Omental fat pad (tissue), 4 donors: ENCODE data around the gene DEFB125. TPM values are rescaled to one million over a fixed set of nuclear protein-coding genes. Genes with fewer than 3 reads are reported as not detected.
"Not testable (repeated sequence)": the region's sequence is repeated elsewhere in the genome, so short reads cannot be mapped to it uniquely, and the experiment has no call there.

Experiments used
- ATAC-seq: fragments of 150-250 bp; one replicate; pipeline ENCODE4 v1.9.1; 2016; ENCODE audit warnings: mild to moderate bottlenecking, moderate library complexity; ENCODE audit not compliant: low FRiP score
- DNase-seq: peaks from one replicate; pipeline ENCODE4 v3.0.0-alpha.2; 2019; ENCODE audit warnings: low spot score
- total RNA-seq, 4 donors: library from RNA; depleted of rRNA; stranded (reverse); fragments of >200 nt; gene quantifications; one replicate each; pipeline ENCODE4 v1.1.0, GENCODE V29; 2016
- TF ChIP-seq, protein P1 (sequence below), 3 donors: fragments of 450-650 bp; IDR thresholded peaks; one replicate each; pipeline ENCODE4 v1.5.1; 2016 to 2017; ENCODE audit warnings: antibody characterized with exemption in 3 of 3, mild to moderate bottlenecking in 3 of 3, moderate library complexity in 2 of 3

Gene DEFB125
- total RNA-seq, 4 donors from 2014 or later: not detected

DNA sequence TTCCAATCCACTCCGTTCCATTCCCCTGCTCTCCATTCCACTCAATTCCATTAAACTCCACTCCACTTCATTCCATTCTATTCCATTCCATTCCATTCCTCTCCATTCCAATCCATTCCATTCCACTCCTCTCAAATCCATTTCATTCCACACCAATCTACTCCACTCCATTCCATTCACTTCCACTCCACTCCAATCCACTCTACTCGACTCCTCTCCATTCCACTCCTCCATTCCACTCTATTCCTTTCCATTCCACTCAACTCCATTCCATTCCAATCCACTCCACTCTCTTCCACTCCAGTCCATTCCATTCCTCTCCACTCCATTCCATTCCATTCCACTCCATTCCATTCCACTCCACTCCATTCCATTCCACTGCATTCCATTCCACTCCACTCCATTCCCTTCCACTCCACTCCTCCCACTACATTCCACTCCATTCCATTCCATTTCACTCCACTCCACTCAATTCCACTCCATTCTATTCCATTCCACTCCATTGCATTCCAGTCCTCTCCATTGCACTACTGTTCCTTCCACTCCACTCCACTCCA is 22.6 kb upstream of the DEFB125 start:
- DNase-seq: no peak
- TF ChIP-seq, protein P1, sequence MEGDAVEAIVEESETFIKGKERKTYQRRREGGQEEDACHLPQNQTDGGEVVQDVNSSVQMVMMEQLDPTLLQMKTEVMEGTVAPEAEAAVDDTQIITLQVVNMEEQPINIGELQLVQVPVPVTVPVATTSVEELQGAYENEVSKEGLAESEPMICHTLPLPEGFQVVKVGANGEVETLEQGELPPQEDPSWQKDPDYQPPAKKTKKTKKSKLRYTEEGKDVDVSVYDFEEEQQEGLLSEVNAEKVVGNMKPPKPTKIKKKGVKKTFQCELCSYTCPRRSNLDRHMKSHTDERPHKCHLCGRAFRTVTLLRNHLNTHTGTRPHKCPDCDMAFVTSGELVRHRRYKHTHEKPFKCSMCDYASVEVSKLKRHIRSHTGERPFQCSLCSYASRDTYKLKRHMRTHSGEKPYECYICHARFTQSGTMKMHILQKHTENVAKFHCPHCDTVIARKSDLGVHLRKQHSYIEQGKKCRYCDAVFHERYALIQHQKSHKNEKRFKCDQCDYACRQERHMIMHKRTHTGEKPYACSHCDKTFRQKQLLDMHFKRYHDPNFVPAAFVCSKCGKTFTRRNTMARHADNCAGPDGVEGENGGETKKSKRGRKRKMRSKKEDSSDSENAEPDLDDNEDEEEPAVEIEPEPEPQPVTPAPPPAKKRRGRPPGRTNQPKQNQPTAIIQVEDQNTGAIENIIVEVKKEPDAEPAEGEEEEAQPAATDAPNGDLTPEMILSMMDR (IDR thresholded peaks at IDR 0.05): no peak
- ATAC-seq: peak; percentile 45

DNA sequence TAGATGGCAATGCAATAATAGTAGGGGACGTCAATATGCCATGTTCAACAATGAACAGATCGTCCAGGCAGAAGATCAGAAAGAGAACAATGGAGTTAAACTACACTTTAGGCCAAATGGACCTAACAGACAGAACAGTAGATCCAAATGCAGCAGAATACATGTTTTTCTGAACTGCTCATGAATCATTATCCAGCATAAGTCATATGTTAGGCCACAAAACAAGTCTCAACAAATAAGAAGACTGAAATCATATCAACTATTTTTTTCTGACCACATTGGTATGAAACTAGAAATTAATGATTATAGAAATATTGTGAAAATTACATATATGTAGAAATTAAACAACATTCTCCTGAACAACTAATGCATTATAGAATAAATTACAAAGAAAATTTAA is 10.2 kb upstream of the DEFB125 start:
- ATAC-seq (no peak), DNase-seq (no peak)
- TF ChIP-seq, protein P1 (IDR thresholded peaks at IDR 0.05): no peak

DNA sequence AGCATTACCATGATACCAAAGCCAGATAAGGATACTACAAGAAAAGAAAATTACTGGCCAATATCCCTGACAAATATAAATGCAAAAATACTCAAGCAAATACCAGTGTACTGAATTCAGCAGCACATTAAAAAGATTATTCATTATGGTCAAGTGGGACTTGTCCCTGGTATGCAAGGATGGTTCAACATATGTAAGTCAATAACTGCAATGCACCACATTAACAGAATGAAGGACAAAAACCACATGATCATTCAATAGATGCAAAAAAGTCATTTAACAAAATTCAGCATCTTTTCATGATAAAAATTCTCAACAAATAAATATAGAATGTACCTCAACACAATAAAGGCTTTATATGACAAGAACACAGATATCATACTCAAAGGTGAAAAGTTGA is 9.1 kb upstream of the DEFB125 start:
- ATAC-seq: no peak
- TF ChIP-seq, protein P1 (IDR thresholded peaks at IDR 0.05): no peak

DNA sequence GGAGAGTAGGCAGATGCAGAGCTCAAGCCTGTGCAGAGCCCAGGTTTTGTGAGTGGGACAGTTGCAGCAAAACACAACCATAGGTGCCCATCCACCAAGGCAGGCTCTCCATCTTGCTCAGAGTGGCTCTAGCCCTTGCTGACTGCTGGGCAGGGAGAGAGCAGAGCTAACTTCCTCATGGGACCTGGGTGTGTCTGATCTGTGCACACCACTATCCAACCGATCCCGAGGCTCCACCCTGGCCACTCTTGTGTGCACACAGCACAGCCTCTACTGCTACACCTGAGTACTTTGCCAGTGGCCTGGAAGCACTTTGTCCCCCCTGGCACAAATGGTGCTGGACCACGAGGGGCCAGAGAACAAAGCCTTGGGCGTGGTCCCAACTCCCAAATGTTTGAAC is 7.9 kb upstream of the DEFB125 start:
- TF ChIP-seq, protein P1 (IDR thresholded peaks at IDR 0.05): no peak
- ATAC-seq (no peak), DNase-seq (no peak)

More for the DNA sequence above, 9.1 kb upstream of the DEFB125 start:
- DNase-seq: no peak

DNA sequence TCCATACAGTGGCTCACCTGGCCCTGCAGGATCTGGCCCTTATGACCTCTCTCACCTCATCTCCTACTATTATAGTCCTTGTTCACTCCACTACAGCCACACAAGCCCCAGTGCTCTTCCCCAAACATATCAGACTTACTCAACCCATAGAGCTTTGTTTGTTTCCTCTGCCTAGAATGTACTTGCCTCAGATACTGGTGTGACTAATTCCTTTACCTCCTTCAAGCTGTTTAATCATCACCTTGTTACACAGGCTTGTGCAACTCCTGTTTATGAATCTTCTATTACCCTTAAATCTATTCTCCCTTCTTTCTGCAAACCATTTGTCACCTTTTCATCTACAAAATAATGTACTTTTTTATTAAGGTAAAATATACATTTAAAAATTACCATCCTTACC is 3.2 kb downstream of the DEFB125 start:
- ATAC-seq (no peak), DNase-seq (no peak)
- TF ChIP-seq, protein P1 (IDR thresholded peaks at IDR 0.05): no peak

DNA sequence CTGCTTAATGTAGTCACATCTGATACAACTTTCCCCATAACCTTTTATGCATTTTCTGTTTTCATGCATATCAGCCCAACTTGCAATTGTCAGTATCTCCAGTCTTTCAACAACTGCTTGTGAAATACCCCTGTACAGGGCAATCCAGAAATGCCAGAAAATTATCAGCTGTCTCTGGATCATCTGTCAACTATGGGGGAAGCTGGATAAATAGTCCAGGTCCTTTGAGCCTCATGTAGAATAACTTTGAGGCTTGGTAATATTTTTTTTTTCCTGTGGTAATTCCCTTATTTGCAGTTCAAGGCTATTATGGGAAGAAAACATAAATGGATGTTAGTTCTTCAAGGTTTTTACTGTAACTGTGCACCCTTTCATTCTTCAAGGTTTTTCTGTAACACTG is 6.2 kb downstream of the DEFB125 start:
- TF ChIP-seq, protein P1 (IDR thresholded peaks at IDR 0.05): no peak
- DNase-seq (no peak), ATAC-seq (no peak)

DNA sequence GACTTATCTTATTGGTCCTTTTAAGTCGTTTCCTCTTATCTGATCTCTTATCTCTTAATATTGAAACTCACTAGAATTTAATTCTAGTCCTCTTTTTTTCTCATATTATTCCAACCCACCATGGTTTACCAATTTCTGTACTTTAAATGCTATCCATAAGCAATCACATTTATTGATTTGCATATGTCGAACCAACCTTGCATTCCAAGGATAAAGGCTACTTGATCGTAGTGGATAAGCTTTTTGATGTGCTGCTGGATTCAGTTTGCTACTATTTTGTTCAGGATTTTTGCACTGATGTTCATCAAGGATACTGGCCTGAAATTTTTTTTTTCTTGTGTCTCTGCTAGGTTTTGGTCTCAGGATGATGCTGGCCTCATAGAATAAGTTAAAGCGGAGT is 7.7 kb downstream of the DEFB125 start:
- ATAC-seq (no peak), DNase-seq (no peak)
- TF ChIP-seq, protein P1 (IDR thresholded peaks at IDR 0.05): no peak

DNA sequence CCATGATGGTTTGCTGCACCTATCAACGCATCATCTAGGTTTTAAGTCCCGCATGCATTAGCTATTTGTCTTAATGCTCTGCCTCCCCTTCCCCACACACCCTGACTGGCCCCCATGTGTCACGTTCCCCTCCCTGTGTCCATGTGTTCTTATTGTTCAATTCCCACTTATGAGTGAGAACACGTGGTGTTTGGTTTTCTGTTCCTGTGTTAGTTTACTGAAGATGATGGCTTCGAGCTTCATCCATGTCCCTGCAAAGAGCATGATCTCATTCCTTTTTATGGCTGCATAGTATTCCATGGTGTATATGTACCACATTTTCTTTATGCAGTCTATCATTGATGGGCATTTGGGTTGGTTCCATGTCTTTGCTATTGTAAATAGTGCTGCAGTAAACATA is 10.2 kb downstream of the DEFB125 start:
- DNase-seq, ATAC-seq: not testable (repeated sequence)
